Testis (tissue), 2 donors: ENCODE measurements around the gene MLF1.

Experiments used
- POLR2A ChIP-seq: fragments of 450-650 bp; IDR thresholded peaks from one replicate; pipeline ENCODE4 v1.6.1; 2017; ENCODE audit warnings: antibody characterized with exemption, mild to moderate bottlenecking, moderate library complexity
- TF ChIP-seq, protein P1 (sequence below), 3 experiments: fragments of 450-650 bp in 2 of 3; fragments of 200-600 bp in 1 of 3; sonication (generic) in 1 of 3; IDR thresholded peaks; one replicate each; pipeline ENCODE4 v1.5.1; 2016 to 2019; ENCODE audit warnings: antibody characterized with exemption in 3 of 3, mild to moderate bottlenecking in 2 of 3, moderate library complexity in 1 of 3

DNA sequence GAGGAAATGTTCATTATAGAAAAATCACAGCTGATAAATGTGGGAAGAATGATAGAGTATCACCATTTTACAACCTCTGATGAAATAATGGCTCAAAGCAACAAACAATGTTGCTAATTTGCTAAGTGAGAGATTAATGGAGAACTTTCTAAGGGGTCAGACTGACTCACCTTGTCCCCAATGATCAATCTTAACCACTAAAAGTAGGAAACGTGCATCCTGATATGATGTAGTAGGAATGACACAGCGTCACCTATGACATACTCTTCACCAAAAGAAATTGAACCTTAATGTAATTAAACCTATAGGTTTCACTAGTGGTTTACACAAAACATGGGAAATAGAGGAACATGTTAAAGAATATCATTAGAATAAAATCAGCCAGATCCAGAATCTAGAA, 35.1 kb upstream of the MLF1 start:
- TF ChIP-seq, protein P1, sequence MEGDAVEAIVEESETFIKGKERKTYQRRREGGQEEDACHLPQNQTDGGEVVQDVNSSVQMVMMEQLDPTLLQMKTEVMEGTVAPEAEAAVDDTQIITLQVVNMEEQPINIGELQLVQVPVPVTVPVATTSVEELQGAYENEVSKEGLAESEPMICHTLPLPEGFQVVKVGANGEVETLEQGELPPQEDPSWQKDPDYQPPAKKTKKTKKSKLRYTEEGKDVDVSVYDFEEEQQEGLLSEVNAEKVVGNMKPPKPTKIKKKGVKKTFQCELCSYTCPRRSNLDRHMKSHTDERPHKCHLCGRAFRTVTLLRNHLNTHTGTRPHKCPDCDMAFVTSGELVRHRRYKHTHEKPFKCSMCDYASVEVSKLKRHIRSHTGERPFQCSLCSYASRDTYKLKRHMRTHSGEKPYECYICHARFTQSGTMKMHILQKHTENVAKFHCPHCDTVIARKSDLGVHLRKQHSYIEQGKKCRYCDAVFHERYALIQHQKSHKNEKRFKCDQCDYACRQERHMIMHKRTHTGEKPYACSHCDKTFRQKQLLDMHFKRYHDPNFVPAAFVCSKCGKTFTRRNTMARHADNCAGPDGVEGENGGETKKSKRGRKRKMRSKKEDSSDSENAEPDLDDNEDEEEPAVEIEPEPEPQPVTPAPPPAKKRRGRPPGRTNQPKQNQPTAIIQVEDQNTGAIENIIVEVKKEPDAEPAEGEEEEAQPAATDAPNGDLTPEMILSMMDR (IDR thresholded peaks at IDR 0.05): no peak
- no peak for TF ChIP-seq POLR2A
